ENCODE measurements around the gene EIF4A3. TPM values are rescaled to one million over a fixed set of nuclear protein-coding genes. Genes with fewer than 3 reads are reported as not detected.

Gene EIF4A3
- total and polyA plus RNA-seq, 2 experiments from 2014 or later = 81.7 to 107 TPM

GRCh38 chr17:80089762-80090161 is 57.2 kb downstream of the EIF4A3 start:
- no peaks in the 10 kb centered on the region for H3K4me1 ChIP-seq (ENCODE audit: insufficient read depth)
- no peaks in the 10 kb centered on the region for H3K79me2 ChIP-seq
- no peaks in the 10 kb centered on the region for H3K36me3 ChIP-seq (replicated peaks; ENCODE audit: insufficient read depth, low read depth)
- H3K9me3 ChIP-seq (ENCODE audit: low read depth) = no peaks in the 10 kb centered on the region
- TF ChIP-seq EZH2 (IDR thresholded peaks at IDR 0.05; ENCODE audit: borderline replicate concordance) = no peak
- no peak for TF ChIP-seq CTCF (IDR thresholded peaks at IDR 0.05; ENCODE audit: poor library complexity)
- no peak for TF ChIP-seq EZH2phosphoT487 (IDR thresholded peaks at IDR 0.05; ENCODE audit: low read depth, severe bottlenecking, unreplicated experiment)
- no peak overlapping the region for H3K4me2 ChIP-seq
- no peaks in the 10 kb centered on the region for H4K20me1 ChIP-seq (ENCODE audit: insufficient read depth, poor library complexity, severe bottlenecking)
- DNase-seq (ENCODE audit: low spot score) = no peak
- no peak overlapping the region for H3K27ac ChIP-seq
- H3K27me3 ChIP-seq = no peaks in the 10 kb centered on the region
- no peaks in the 10 kb centered on the region for H3K9me2 ChIP-seq (replicated peaks; ENCODE audit: insufficient read depth)
- 95% methylated on average over 16 of the region's 16 CpGs for WGBS (ENCODE audit: low lambda C conversion rate, missing lambda C conversion rate)
- no peak overlapping the region for H3K4me3 ChIP-seq
- no peak overlapping the region for H2AFZ ChIP-seq

- no peaks in the 10 kb centered on the region for H3K9me3 ChIP-seq (ENCODE audit: low read depth)
- H2AFZ ChIP-seq = no peak overlapping the region
- WGBS (ENCODE audit: low lambda C conversion rate, missing lambda C conversion rate) = 85% methylated on average over 32 of the region's 34 CpGs
- no peaks in the 10 kb centered on the region for H3K9me2 ChIP-seq (replicated peaks; ENCODE audit: insufficient read depth)
- H3K27me3 ChIP-seq = no peaks in the 10 kb centered on the region
- no peaks in the 10 kb centered on the region for H3K4me1 ChIP-seq (ENCODE audit: insufficient read depth)
- H4K20me1 ChIP-seq (ENCODE audit: insufficient read depth, poor library complexity, severe bottlenecking) = no peaks in the 10 kb centered on the region
- no peak overlapping the region for H3K4me2 ChIP-seq
- TF ChIP-seq CTCF (IDR thresholded peaks at IDR 0.05; ENCODE audit: poor library complexity) (no peak), EZH2phosphoT487 (IDR thresholded peaks at IDR 0.05; ENCODE audit: low read depth, severe bottlenecking, unreplicated experiment) (no peak), EZH2 (IDR thresholded peaks at IDR 0.05; ENCODE audit: borderline replicate concordance) (no peak)
- H3K27ac ChIP-seq = no peak overlapping the region
- no peaks in the 10 kb centered on the region for H3K36me3 ChIP-seq (replicated peaks; ENCODE audit: insufficient read depth, low read depth)
- no peaks in the 10 kb centered on the region for H3K79me2 ChIP-seq
- H3K4me3 ChIP-seq = no peak overlapping the region
- DNase-seq (ENCODE audit: low spot score) = no peak
These were observed 59.3 kb downstream of the EIF4A3 start for GRCh38 chr17:80087346-80088265.

GRCh38 chr17:80086616-80087015 is 60.3 kb downstream of the EIF4A3 start:
- Histone ChIP-seq H2AFZ (no peak overlapping the region), H3K79me2 (no peaks in the 10 kb centered on the region), H3K4me1 (ENCODE audit: insufficient read depth) (no peaks in the 10 kb centered on the region), H3K9me3 (ENCODE audit: low read depth) (no peaks in the 10 kb centered on the region), H3K27ac (no peak overlapping the region), H3K4me3 (no peak overlapping the region), H3K27me3 (no peaks in the 10 kb centered on the region), H3K9me2 (replicated peaks; ENCODE audit: insufficient read depth) (no peaks in the 10 kb centered on the region), H3K36me3 (replicated peaks; ENCODE audit: insufficient read depth, low read depth) (no peaks in the 10 kb centered on the region), H3K4me2 (no peak overlapping the region), H4K20me1 (ENCODE audit: insufficient read depth, poor library complexity, severe bottlenecking) (no peaks in the 10 kb centered on the region)
- no peak for TF ChIP-seq CTCF (IDR thresholded peaks at IDR 0.05; ENCODE audit: poor library complexity)
- TF ChIP-seq EZH2 (IDR thresholded peaks at IDR 0.05; ENCODE audit: borderline replicate concordance) = no peak
- no peak for TF ChIP-seq EZH2phosphoT487 (IDR thresholded peaks at IDR 0.05; ENCODE audit: low read depth, severe bottlenecking, unreplicated experiment)
- 95% methylated on average over 11 of the region's 11 CpGs for WGBS (ENCODE audit: low lambda C conversion rate, missing lambda C conversion rate)
- DNase-seq (ENCODE audit: low spot score) = no peak

Measured in hepatocyte (in vitro differentiated cells).